ENCODE data around the gene AIG1. TPM values are rescaled to one million over a fixed set of nuclear protein-coding genes. Genes with fewer than 3 reads are reported as not detected.

Gene AIG1
- total RNA-seq, 1 experiment from 2014 or later, result 51.1 TPM

GRCh38 chr6:143210420-143210819 lies 149.7 kb downstream of the AIG1 start:
- Histone ChIP-seq H3K9ac (ENCODE audit: low read length) (no peak overlapping the region), H3K9me3 (ENCODE audit: control insufficient read depth in 1 of 2, insufficient read depth in 1 of 2, low read depth in 1 of 2, low read length in 2 of 2) (no peaks in the 10 kb centered on the region), H3K4me3 (replicated peaks in 1 of 2; ENCODE audit: low read depth in 1 of 2, low read length in 2 of 2) (no peak overlapping the region), H3K36me3 (ENCODE audit: control insufficient read depth in 1 of 2, insufficient read depth in 2 of 2, low read length in 2 of 2) (no peaks in the 10 kb centered on the region), H4K20me1 (ENCODE audit: insufficient read depth) (no peaks in the 10 kb centered on the region), H3K27ac (ENCODE audit: low read depth, low read length) (no peak overlapping the region), H3K4me1 (ENCODE audit: control insufficient read depth in 1 of 2, insufficient read depth in 2 of 2, low read length in 2 of 2) (no peaks in the 10 kb centered on the region), H3K79me2 (ENCODE audit: insufficient read depth, low read length) (no peaks in the 10 kb centered on the region), H3K9me2 (ENCODE audit: insufficient read depth) (no peaks in the 10 kb centered on the region), H2AFZ (ENCODE audit: low read depth, low read length, poor library complexity, severe bottlenecking) (no peak overlapping the region), H3K27me3 (ENCODE audit: insufficient read depth, low read length) (no peaks in the 10 kb centered on the region), H3K4me2 (ENCODE audit: low read length) (no peak overlapping the region)
- no peak for DNase-seq (ENCODE audit: low read depth, low spot score)
- TF ChIP-seq EZH2phosphoT487 (IDR thresholded peaks at IDR 0.05; ENCODE audit: borderline replicate concordance) (no peak), SIN3A (IDR thresholded peaks at IDR 0.05; ENCODE audit: low read depth) (no peak), ELF1 (IDR thresholded peaks at IDR 0.05; ENCODE audit: borderline replicate concordance, low read depth) (no peak), SRF (IDR thresholded peaks at IDR 0.05; ENCODE audit: low read depth) (no peak), ZBTB33 (IDR thresholded peaks at IDR 0.05; ENCODE audit: extremely low read depth, insufficient replicate concordance, low read length) (no peak), EZH2 (IDR thresholded peaks at IDR 0.05) (no peak), YY1 (IDR thresholded peaks at IDR 0.05; ENCODE audit: extremely low read depth, insufficient replicate concordance, low read depth, low read length) (no peak), REST (IDR thresholded peaks at IDR 0.05; ENCODE audit: low read depth) (no peak), ATF3 (IDR thresholded peaks at IDR 0.05) (no peak), SP1 (IDR thresholded peaks at IDR 0.05; ENCODE audit: low read depth) (no peak), CBX3 (IDR thresholded peaks at IDR 0.05; ENCODE audit: low read depth) (no peak), ZNF274 (IDR thresholded peaks at IDR 0.05; ENCODE audit: low read depth, low read length) (no peak), POLR2A (IDR thresholded peaks at IDR 0.05; ENCODE audit: borderline replicate concordance, extremely low read depth, insufficient read depth, insufficient read length) (no peak), ZFX (IDR thresholded peaks at IDR 0.05) (no peak), CEBPB (IDR thresholded peaks at IDR 0.05; ENCODE audit: low read depth) (no peak), CTCF (IDR thresholded peaks at IDR 0.05 in 2 of 3, conservative IDR thresholded peaks at IDR 0.05 in 1 of 3; ENCODE audit: borderline replicate concordance in 1 of 3, insufficient read depth in 1 of 3, low read depth in 2 of 3, low read length in 2 of 3) (no peak), TCF7L2 (IDR thresholded peaks at IDR 0.05; ENCODE audit: borderline replicate concordance, extremely low read depth, insufficient read depth, insufficient read length) (no peak)
- CTCF ChIA-PET, result no interaction called here
- intact Hi-C loops (cut with micrococcal nuclease), result no loop called here
- no peak for ATAC-seq
- RAD21 ChIA-PET (ENCODE audit: low non-redundant PET in 1 of 2, low total read pairs in 2 of 2, uncharacterized antibody in 2 of 2, unreplicated experiment in 2 of 2), result no interaction called here
- POLR2A ChIA-PET, result no interaction called here
- BruUV-seq (replicated peaks), result no TSS peak
